Ovary (tissue), 9 donors: ENCODE results near the gene TENM3. TPM values are rescaled to one million over a fixed set of nuclear protein-coding genes. Genes with fewer than 3 reads are reported as not detected.

Experiments
- DNase-seq, 5 donors: peaks; one replicate each; pipeline ENCODE4 v3.0.0-alpha.2; 2019 to 2020
- H3K27ac ChIP-seq, 2 donors: fragments of 200-600 bp; one replicate each; pipeline versions ENCODE4 v1.5.1 to v1.8.0; 2019 to 2022
- H3K27me3 ChIP-seq: fragments of 200-600 bp; one replicate; pipeline ENCODE4 v1.8.0; 2022
- H3K36me3 ChIP-seq: fragments of 200-600 bp; sonication (generic); one replicate; pipeline ENCODE4 v1.5.1; 2019
- H3K4me1 ChIP-seq: one replicate; pipeline ENCODE4 v1.8.1; 2013; ENCODE audit warnings: mild to moderate bottlenecking, moderate library complexity; ENCODE audit not compliant: insufficient read depth
- H3K4me3 ChIP-seq: fragments of 200-600 bp; sonication (generic); one replicate; pipeline ENCODE4 v1.5.1; 2017
- H3K9me3 ChIP-seq, 2 donors: fragments of 200-600 bp in 1 of 2; sonication (generic) in 1 of 2; one replicate each; pipeline versions ENCODE4 v1.5.1 to v1.8.1; 2013 to 2019; ENCODE audit warnings: mild to moderate bottlenecking in 1 of 2, moderate library complexity in 1 of 2
- CTCF ChIP-seq, 3 donors: fragments of 450-650 bp in 2 of 3; fragments of 200-600 bp in 1 of 3; IDR thresholded peaks; one replicate each; pipeline versions ENCODE4 v1.5.1 to v1.8.0; 2016 to 2022; ENCODE audit warnings: antibody characterized with exemption in 3 of 3, mild to moderate bottlenecking in 1 of 3
- EP300 ChIP-seq: sonication (generic); formaldehyde crosslinking; IDR thresholded peaks from one replicate; pipeline ENCODE4 v1.6.1; 2017; ENCODE audit warnings: antibody characterized with exemption
- POLR2A ChIP-seq: fragments of 450-650 bp; IDR thresholded peaks from one replicate; pipeline ENCODE4 v1.6.1; 2017; ENCODE audit warnings: antibody characterized with exemption, mild to moderate bottlenecking, moderate library complexity
- WGBS, 3 donors: extraction: QIAGEN DNeasy Blood & Tissue Kit in 1 of 3; methylation state at CpG; one replicate each; pipeline versions ENCODE4 v1.1.5 to v1.1.7; 2013 to 2017; 5-methylcytosine and 5-hydroxymethylcytosine counted together
- intact Hi-C, 4 donors: fragments of 100-400 bp; cut with DNase I; formaldehyde crosslinking; loops; one replicate each; pipeline versions ENCODE4 v1.11.0 to v1.15.1; 2022 to 2023
- polyA plus RNA-seq, 2 donors: library from polyadenylated mRNA; stranded (reverse); fragments of 200-250 nt in 1 of 2; fragments of 350-450 nt in 1 of 2; fragmentation: Illumina TruSeq in 1 of 2; extraction: RNeasy Lipid Tissue Mini Kit (QIAGEN cat#74804) in 1 of 2; gene quantifications; one replicate each; pipeline ENCODE4 v1.2.3, GENCODE V29; 2013 to 2014
- total RNA-seq, 7 donors: library from RNA; depleted of rRNA in 2 of 7; stranded (reverse); fragments of >200 nt in 2 of 7; fragmentation: NEBNext Ultra II Directional in 3 of 7; extraction: Animal tissue kit (Norgen Biotek cat#: 25700) in 3 of 7; gene quantifications; one replicate each; pipeline versions ENCODE4 v1.1.0 to v1.2.4, GENCODE V29; 2016 to 2023
- donor health status: DM: no; HTN: no; CAD: no; lungs with moderate emphysema.
- donor health status: DM: no; HTN: no; CAD: no.
- donor health status: Bipolar disorder and iron deficiency.
- donor health status: DM: yes; HTN: yes; CAD: no.
- donor health status: DM: no; HTN: no; CAD: no.
- donor health status: DM: yes; HTN: yes; CAD: no.

TENM3 gene
- total and polyA plus RNA-seq, 9 donors = 0.82 to 16.1 (median 5.7) TPM

GRCh38 chr4:182695842-182696241 lies 452.6 kb downstream of the TENM3 start:
- Histone ChIP-seq H3K4me1 (no peaks in the 10 kb centered on the region), H3K27me3 (no peaks in the 10 kb centered on the region), H3K4me3 (no peak overlapping the region), H3K9me3 (no peaks in the 10 kb centered on the region), H3K36me3 (no peaks in the 10 kb centered on the region), H3K27ac (no peak overlapping the region)
- 74 to 88% (median 83%) methylated on average over 2 of the region's 2 CpGs for WGBS, 3 donors
- no peak for TF ChIP-seq POLR2A
- TF ChIP-seq CTCF (IDR thresholded peaks at IDR 0.05) = no peak
- TF ChIP-seq EP300 = no peak
- intact Hi-C loops = no loop called here
- no peak for DNase-seq

GRCh38 chr4:182697094-182697493 lies 453.9 kb downstream of the TENM3 start:
- Histone ChIP-seq H3K9me3 (no peaks in the 10 kb centered on the region), H3K27me3 (no peaks in the 10 kb centered on the region), H3K4me3 (no peak overlapping the region), H3K36me3 (no peaks in the 10 kb centered on the region), H3K4me1 (no peaks in the 10 kb centered on the region), H3K27ac (no peak overlapping the region)
- DNase-seq = no peak
- intact Hi-C loops = no loop called here
- WGBS, 3 donors = 72 to 78% (median 77%) methylated on average over 6 of the region's 6 CpGs
- TF ChIP-seq CTCF (IDR thresholded peaks at IDR 0.05) = no peak
- no peak for TF ChIP-seq POLR2A
- TF ChIP-seq EP300 = no peak

- H3K27ac ChIP-seq = no peak overlapping the region
- no peak for DNase-seq
- H3K4me3 ChIP-seq = no peak overlapping the region
- no peaks in the 10 kb centered on the region for H3K36me3 ChIP-seq
- intact Hi-C loops = no loop called here
- H3K9me3 ChIP-seq = no peaks in the 10 kb centered on the region
- 82 to 92% (median 84%) methylated on average over 6 of the region's 6 CpGs for WGBS, 3 donors
- no peaks in the 10 kb centered on the region for H3K27me3 ChIP-seq
- no peak for TF ChIP-seq POLR2A
- TF ChIP-seq EP300 = no peak
- TF ChIP-seq CTCF (IDR thresholded peaks at IDR 0.05) = no peak
- no peaks in the 10 kb centered on the region for H3K4me1 ChIP-seq
Observed at GRCh38 chr4:182698212-182698611, 455.0 kb downstream of the TENM3 start.

GRCh38 chr4:182699201-182699600 lies 456.0 kb downstream of the TENM3 start:
- WGBS, 3 donors = 28 to 64% (median 58%) methylated on average over 3 of the region's 3 CpGs
- no peak for TF ChIP-seq EP300
- no peak for TF ChIP-seq POLR2A
- TF ChIP-seq CTCF (IDR thresholded peaks at IDR 0.05) = no peak
- no peaks in the 10 kb centered on the region for H3K9me3 ChIP-seq
- no peaks in the 10 kb centered on the region for H3K36me3 ChIP-seq
- no peaks in the 10 kb centered on the region for H3K4me1 ChIP-seq
- DNase-seq = no peak
- no peak overlapping the region for H3K27ac ChIP-seq
- H3K4me3 ChIP-seq = no peak overlapping the region
- intact Hi-C loops = no loop called here
- H3K27me3 ChIP-seq = no peaks in the 10 kb centered on the region

GRCh38 chr4:182699795-182700194 lies 456.6 kb downstream of the TENM3 start:
- Histone ChIP-seq H3K4me1 (no peaks in the 10 kb centered on the region), H3K27me3 (no peaks in the 10 kb centered on the region), H3K9me3 (no peaks in the 10 kb centered on the region), H3K27ac (no peak overlapping the region), H3K36me3 (no peaks in the 10 kb centered on the region), H3K4me3 (no peak overlapping the region)
- DNase-seq = no peak
- intact Hi-C loops = no loop called here
- 33 to 53% (median 41%) methylated on average over 3 of the region's 3 CpGs for WGBS, 3 donors
- TF ChIP-seq EP300 (no peak), CTCF (IDR thresholded peaks at IDR 0.05) (no peak), POLR2A (no peak)
